Bladder microvascular endothelial cell (primary cell): ENCODE measurements around the gene DNAJB13. TPM values are rescaled to one million over a fixed set of nuclear protein-coding genes. Genes with fewer than 3 reads are reported as not detected.

Source experiments
- total RNA-seq: library from RNA; depleted of rRNA; stranded (reverse); fragments of >200 nt; gene quantifications from 2 replicates; pipeline ENCODE4 v1.2.3, GENCODE V29; 2014

Gene DNAJB13
- not detected in 2 replicates for total RNA-seq

GRCh38 chr11:73950869-73951710, at the start of gene DNAJB13:
Gene DNAJB13 (plus strand): TSS chr11:73951026. CDS start chr11:73951070, 44 bp downstream.

DNA sequence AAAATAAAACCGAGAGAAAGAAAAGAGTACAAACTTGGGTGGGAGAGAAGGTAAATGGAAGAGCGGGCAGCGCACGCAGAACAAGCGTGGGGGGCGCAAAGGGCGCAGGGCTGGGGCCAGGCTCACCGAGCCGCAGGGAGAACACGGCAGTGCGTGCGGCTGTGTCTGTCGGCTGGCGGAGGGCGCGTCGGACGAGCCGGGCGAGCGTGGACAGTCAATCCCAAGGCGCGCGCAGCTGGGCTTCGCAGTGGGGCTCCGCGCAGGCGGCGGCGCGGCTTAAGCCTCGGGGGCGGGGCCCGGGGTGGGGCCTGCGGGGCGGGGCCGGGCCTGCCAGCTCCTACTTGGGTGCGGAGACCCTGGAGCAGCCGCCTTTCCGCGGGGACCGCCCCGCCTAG, 31.8 kb downstream of the DNAJB13 start, which contains the start of gene UCP2:
Gene UCP2, minus strand, starts transcription at position 249 of the 395 bp plus-strand sequence. CDS start 4,465 bp downstream, outside the sequence.

DNA sequence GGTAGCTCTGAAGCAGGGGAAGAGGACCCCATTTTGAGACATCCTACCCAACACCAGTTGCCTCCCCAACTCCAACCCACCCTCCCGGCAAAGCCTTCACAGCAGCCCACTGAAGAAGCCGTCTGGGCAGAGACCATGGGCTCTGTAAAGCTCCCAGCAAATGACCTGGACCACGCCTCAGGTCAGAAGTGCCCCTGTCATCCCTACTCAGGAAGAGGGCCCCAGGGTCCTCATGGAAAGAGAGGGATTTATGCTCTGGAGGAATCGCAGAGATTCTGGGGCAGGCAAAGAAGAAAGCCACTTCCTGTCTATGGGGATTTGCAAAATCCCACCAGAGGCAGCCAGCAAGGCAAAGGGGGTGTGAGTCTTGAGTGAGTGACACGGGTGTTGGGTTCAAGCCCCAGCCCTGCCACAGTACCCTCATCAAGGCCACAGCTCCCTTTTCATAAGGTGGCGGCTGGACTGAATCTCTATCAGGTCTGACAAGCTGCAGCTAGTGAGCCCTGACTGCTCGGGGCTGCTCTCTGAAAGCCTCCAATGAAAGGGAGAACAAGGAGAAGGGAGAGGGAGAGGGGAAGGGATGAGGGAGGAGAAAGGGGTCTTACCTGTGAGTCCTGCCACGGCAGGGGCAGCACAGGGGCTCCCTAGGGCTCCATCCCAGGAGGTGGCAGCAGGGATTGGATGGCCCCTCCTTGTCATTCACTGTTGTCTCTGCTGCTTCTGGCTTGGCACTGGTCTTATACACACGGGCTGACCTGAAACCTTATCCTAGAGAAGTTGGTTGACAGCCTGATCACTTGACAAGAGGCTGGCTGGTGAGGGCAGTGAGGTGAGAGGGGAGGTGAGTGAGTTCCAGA, 57.8 kb downstream of the DNAJB13 start, which contains the start of gene UCP3:
Gene UCP3, minus strand, starts transcription at position 713 of the 857 bp plus-strand sequence. CDS start 2,043 bp downstream, outside the sequence.

Other genes starting within 250 kb of the DNAJB13 start
- gene RAB6A, start 190.0 kb upstream of the DNAJB13 start, total RNA-seq = 83.1 and 151 TPM in 2 replicates
- 28.2 and 30.2 TPM in 2 replicates for gene MRPL48, start 163.2 kb upstream of the DNAJB13 start, total RNA-seq
- 46.3 and 53.7 TPM in 2 replicates for gene COA4, start 74.2 kb upstream of the DNAJB13 start, total RNA-seq
- 4.7 and 11.6 TPM in 2 replicates for gene PAAF1, start 74.0 kb upstream of the DNAJB13 start, total RNA-seq
- 0.97 and 4.3 TPM in 2 replicates for gene UCP2, start 31.8 kb downstream of the DNAJB13 start, total RNA-seq
- 0.16 and 0.57 TPM in 2 replicates for gene UCP3, start 58.1 kb downstream of the DNAJB13 start, total RNA-seq
- gene C2CD3, start 220.0 kb downstream of the DNAJB13 start, total RNA-seq = 6.0 and 15.9 TPM in 2 replicates
- 11.3 and 34.4 TPM in 2 replicates for gene PPME1, start 220.3 kb downstream of the DNAJB13 start, total RNA-seq